ENCODE data around the gene WNT16. TPM values are rescaled to one million over a fixed set of nuclear protein-coding genes. Genes with fewer than 3 reads are reported as not detected.

The WNT16 gene
- not detected in 2 replicates for total RNA-seq

GRCh38 chr7:121328508-121329190, at the start of gene WNT16:
WNT16 (plus strand) TSS chr7:121329000; CDS start chr7:121329293, 293 bp downstream.

Other genes with a start within 250 kb of the WNT16 start
- 35.9 and 47.8 TPM in 2 replicates for gene FAM3C, start 67.3 kb downstream of the WNT16 start, total RNA-seq